ENCODE data around the gene NEIL3.

The NEIL3 gene

DNA sequence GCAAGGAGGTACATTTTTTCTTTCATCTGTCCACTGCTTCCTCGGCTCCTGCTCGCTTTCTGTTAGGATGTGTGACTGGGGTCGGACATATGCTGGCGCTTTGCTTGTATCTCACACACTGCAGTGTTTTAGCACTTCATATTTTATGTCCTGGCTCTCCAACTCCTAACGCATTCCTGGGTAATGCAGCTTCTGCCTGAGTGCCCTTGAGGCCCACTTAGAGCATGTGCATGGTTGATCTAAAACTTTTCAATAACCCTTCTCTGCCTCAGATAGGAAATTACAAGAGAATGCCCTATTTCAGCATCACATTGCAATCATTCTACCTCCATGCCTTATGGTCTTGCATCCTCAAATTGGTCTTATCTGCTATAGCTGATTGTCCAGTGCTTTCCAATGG, 65.3 kb downstream of the NEIL3 start:
- DNase-seq: no peak

DNA sequence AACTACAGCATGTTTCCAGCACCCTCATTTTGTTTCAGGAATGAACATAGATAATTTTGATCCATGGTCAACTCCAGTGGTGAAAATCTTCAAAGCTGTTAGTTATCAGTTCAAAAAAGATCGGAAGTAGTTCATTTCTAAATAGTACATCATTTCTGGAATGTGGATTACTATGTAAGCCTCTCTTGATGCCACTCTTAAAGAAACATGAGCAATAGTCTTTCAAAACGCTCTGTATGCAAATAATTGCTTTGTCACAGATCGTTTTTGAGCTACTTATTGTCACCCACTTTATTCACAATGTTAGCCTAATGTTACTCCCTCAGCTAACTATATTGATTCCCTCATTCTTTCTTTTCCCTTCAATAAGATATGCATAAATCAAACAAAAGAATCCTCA, 65.7 kb downstream of the NEIL3 start:
- DNase-seq: no peak

DNA sequence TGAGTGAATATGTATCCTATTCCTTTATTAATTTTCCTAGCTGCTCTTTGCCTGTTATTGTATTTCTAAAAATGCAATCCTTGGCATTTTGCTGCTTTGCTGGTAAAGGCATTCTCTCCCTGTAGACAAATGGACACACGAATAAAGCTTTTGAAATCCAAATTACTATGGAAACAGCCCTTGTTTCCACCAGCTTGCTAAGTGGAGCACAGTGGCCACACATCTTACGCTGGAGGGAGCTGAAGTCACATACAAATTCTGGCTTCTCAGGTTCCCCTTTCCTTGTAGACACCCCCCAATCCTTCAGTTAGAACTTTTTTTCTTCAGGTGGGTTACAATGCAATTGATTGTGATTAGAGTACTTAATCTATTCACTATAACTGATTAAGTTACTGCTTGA, 66.3 kb downstream of the NEIL3 start:
- DNase-seq: no peak

DNA sequence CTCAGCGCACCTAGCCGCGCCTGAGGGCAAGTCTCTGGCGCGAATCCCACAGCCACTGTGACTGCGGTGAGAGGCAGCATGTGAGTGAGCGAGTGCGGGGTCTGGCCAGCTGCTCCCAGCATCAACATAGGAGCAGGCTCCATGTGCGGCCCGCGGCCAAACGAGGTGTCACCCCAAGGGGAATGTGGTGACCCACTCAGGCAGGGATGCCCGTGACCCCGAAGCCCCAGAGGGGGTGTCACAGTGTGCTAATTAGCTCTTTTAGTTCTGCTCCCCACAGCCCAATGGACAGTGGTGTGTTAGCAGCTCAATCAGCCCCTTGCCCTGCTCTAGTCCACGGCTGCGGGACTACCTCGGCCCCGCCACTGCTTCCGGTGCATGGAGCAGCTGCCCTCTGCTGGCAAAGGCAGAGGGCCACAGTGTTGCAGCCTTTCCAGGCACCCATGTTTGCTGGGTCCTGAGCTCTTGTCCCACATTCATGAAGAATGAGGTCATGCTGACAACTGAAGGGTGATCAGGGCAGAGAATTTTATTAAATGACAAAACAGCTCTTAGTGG, 71.1 kb downstream of the NEIL3 start:
- DNase-seq: no peak

DNA sequence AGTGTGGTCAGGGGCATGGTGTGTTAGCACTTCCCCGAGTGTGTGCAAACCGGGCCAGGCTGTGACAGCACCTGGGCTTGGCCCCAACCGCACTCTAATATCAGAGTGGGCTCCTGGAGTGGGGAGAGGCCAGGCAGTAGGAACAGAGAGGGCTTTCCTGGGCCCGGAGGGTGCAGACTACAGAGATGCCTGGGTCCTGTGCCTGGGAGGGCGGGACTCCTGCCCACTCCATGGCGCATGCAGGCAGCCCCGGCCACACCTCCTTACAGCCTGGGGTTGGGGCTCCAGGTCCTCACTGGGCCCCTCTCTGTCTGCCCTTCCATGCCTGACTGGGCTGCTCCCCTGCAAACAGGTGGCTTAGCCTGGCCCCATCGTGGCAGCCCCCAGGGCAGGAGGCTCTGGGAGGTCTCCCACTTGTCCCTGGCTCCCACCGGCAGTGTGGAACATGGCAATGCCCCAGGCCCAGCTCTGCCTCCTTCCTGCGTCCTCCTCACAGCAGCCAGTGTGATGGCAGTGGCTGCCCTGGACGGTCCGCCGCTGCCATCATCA, 72.2 kb downstream of the NEIL3 start:
- no peak for DNase-seq

GRCh38 chr4:177384856-177385397, 75.3 kb downstream of the NEIL3 start:
- no peak for DNase-seq

GRCh38 chr4:177385576-177386277, 76.1 kb downstream of the NEIL3 start:
- DNase-seq: no peak

DNA sequence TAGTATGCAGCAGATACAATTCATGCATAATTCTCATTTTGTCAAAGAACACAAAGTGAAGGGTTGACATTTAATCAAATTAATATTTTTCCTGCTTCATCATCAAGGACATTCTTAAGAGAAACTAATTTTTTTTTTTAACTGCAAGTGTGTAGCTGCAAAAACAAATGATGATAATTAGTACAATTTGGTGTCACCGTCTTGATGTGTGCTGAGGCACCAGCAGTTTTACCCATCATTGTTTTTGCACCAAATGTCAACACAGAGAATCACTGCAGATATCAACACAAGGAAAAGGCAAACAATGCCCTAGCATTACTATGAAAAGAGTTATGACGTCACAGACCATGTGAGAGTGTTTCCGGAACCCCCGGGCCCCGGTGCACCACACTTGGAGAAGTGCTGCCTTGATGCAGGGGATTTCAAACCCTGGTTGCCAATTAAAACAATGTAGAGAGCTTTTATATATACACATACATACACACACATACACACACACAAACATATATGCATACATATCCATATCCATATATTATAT, 76.7 kb downstream of the NEIL3 start:
- no peak for DNase-seq

DNA sequence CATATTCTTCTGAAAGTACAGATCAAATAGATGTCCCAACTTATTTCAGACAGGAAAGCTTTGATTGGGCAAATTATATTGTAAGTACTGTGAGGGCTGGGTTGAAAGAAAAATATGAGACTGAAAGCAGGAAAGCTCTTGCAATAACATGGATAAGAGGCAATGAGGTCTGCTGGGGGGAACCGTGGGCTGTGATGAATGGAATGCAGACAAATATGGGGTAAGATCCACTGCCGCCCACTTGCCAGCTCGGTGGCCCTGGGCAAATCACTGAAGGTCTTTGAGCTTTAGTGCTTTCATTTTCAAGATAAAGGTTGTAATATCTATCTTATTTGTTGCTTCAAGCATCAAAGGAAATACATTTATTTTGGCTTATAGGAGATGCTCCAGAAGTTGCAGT, 81.6 kb downstream of the NEIL3 start:
- no peak for DNase-seq

- DNase-seq: no peak
These were observed 82.3 kb downstream of the NEIL3 start for GRCh38 chr4:177391953-177392352.

DNA sequence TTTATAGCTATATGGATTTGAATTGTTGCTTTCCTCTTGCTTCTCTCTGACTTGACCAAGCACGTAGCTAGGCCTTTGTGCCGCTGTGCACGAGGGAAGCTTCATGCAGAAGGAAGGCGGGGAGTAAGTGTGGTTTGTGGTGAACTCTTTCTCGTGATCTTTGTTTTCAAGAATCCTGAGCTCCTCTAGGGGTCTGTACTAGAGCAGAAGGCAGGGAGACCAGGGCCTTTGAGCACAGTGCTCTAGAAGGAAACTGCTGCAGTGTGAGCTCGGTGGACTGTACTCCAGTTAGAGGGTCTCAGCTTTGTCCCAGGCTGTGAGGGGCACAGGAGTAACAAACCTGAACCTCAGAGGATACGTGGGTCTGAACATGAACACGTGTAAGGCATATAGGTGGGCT, 83.6 kb downstream of the NEIL3 start:
- DNase-seq: no peak

GRCh38 chr4:177396352-177396751, 86.7 kb downstream of the NEIL3 start:
- DNase-seq: no peak

DNA sequence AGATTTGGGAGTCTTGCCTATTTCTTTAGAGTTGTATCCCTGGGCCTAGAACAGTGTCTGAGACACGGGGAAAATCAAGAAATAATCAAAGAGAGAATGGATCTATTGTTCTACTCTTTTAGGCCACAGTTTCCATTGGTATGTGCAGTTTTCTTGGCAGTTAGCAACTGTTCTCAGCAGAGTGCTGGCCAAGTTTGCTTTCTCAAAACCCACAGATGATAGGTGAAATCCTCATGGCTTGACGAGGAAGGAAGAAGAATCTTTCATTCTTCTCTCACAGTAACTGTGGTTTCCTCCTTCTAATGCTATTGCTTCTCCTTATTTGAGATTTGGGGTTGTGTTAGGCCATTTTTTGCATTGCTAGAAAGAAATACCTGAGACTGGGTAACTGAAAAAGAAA, 90.4 kb downstream of the NEIL3 start:
- no peak for DNase-seq

GRCh38 chr4:177401658-177402273, 92.1 kb downstream of the NEIL3 start:
- DNase-seq: no peak

GRCh38 chr4:177403746-177404145, 94.1 kb downstream of the NEIL3 start:
- no peak for DNase-seq

GRCh38 chr4:177404342-177404741, 94.7 kb downstream of the NEIL3 start:
- no peak for DNase-seq

- DNase-seq: no peak
These were observed 95.3 kb downstream of the NEIL3 start for GRCh38 chr4:177404986-177405385.

DNA sequence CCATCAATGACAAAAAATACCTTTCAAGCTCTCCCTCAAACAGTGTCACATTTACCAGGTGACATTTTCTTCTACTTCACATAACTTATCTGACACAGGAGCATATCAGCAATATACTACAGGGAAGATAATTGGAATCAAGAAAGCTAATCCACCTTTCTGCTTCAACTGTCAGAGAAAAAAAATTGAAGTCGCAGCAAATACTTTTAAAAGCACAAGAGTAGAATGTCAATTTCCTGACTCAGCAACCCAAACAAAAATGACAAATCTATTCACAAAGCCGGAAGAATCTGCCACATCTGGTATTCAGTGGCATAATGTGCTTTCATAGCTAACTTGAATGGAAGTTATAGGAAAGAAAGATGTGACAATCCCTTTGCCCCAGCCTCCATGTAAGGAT, 95.8 kb downstream of the NEIL3 start:
- DNase-seq: no peak

DNA sequence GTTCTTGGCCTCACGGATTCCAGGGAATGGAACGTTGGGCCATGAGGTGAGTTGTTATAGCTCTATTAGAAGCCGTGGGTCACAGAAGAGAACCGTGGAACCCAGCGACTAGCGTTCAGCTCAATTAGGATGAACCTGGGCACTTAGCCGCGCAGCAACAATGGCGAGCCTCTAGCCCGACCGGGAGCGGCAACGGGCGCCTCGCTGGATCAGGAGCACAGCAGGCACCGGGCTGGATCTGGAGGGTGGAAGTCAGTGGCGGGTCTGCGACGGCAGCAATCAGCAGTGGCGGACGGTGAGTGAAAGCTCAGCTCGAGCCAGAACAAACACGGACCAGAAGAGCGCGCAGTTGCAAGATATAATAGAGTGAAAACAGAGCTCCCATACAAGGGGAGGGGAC, 98.3 kb downstream of the NEIL3 start:
- DNase-seq: no peak

- no peak for DNase-seq
These were observed 100.9 kb downstream of the NEIL3 start for GRCh38 chr4:177410566-177410965.

GRCh38 chr4:177411996-177412395, 102.3 kb downstream of the NEIL3 start:
- no peak for DNase-seq
